Activated B cell treated with CpG ODN at 0.5 μM for 24 hours (primary cell): ENCODE data around the gene RNF146. TPM values are rescaled to one million over a fixed set of nuclear protein-coding genes. Genes with fewer than 3 reads are reported as not detected.

Experiments used
- ATAC-seq: fragments of 200-7000 bp; cut with Tn5 transposase; one replicate; pipeline ENCODE4 v1.10.0; 2021; ENCODE audit warnings: low read depth, mild to moderate bottlenecking, moderate library complexity
- CTCF ChIA-PET: fragments of 350-600 bp; sonication (Branson Sonifier 250); formaldehyde crosslinking; loops from one replicate; lab custom pipeline; 2021; ENCODE audit warnings: antibody characterized with exemption; lab: Charles Lee
- POLR2A ChIA-PET: fragments of 350-600 bp; sonication (Branson Sonifier 250); formaldehyde crosslinking; loops from one replicate; lab custom pipeline; 2021; ENCODE audit warnings: antibody characterized with exemption; lab: Charles Lee
- DNase-seq: peaks from one replicate; pipeline ENCODE4 v3.0.0; 2022
- H3K27ac Mint-ChIP-seq: one replicate; pipeline ENCODE4 v1.8.0; 2020; ENCODE audit warnings: mixed read lengths
- H3K27me3 Mint-ChIP-seq: one replicate; pipeline ENCODE4 v1.8.0; 2021; ENCODE audit warnings: mixed read lengths
- H3K36me3 Mint-ChIP-seq: one replicate; pipeline ENCODE4 v1.8.0; 2021; ENCODE audit warnings: low read depth, mixed read lengths
- H3K4me1 Mint-ChIP-seq: one replicate; pipeline ENCODE4 v1.8.0; 2021; ENCODE audit warnings: mixed read lengths
- H3K4me3 Mint-ChIP-seq: one replicate; pipeline ENCODE4 v1.8.0; 2020; ENCODE audit warnings: mild to moderate bottlenecking, mixed read lengths
- H3K9me3 Mint-ChIP-seq: one replicate; pipeline ENCODE4 v1.8.0; 2020; ENCODE audit warnings: mixed read lengths
- CTCF ChIP-seq: fragments of 200-600 bp; IDR thresholded peaks from one replicate; pipeline ENCODE4 v1.8.0; 2022; ENCODE audit warnings: antibody characterized with exemption, mild to moderate bottlenecking
- intact Hi-C: fragments of 100-400 bp; cut with micrococcal nuclease; formaldehyde crosslinking; loops from one replicate; pipeline ENCODE4 v1.15.1; 2024
- total RNA-seq: library from RNA; stranded (reverse); gene quantifications from 2 replicates; pipeline ENCODE4 v1.2.3, GENCODE V29; 2022

RNF146 gene
- total RNA-seq, 1 donor from 2014 or later, result 35.3 TPM

- ATAC-seq (no peak), DNase-seq (no peak)
- no peak overlapping the region for H3K4me3 Mint-ChIP-seq
- H3K9me3 Mint-ChIP-seq, result no peaks in the 10 kb centered on the region
- intact Hi-C loops, result no loop called here
- H3K4me1 Mint-ChIP-seq, result peaks cover 43% of the 10 kb centered on the region
- POLR2A ChIA-PET, result no interaction called here
- CTCF ChIA-PET, result no interaction called here
- H3K36me3 Mint-ChIP-seq, result peaks cover 21% of the 10 kb centered on the region
- H3K27me3 Mint-ChIP-seq, result no peaks in the 10 kb centered on the region
- no peak for TF ChIP-seq CTCF
- no peak overlapping the region for H3K27ac Mint-ChIP-seq
These were observed 5.9 kb downstream of the RNF146 start for GRCh38 chr6:127272576-127272975.

- ATAC-seq (no peak), DNase-seq (no peak)
- Mint-ChIP-seq H3K27ac (no peak overlapping the region), H3K36me3 (peaks cover 19% of the 10 kb centered on the region), H3K4me3 (no peak overlapping the region), H3K27me3 (no peaks in the 10 kb centered on the region), H3K4me1 (peaks cover 34% of the 10 kb centered on the region), H3K9me3 (no peaks in the 10 kb centered on the region)
- ChIA-PET POLR2A (no interaction called here), CTCF (no interaction called here)
- no peak for TF ChIP-seq CTCF
- intact Hi-C loops, result no loop called here
These were observed 6.8 kb downstream of the RNF146 start for GRCh38 chr6:127273499-127273898.

GRCh38 chr6:127276331-127276730 is 9.7 kb downstream of the RNF146 start:
- intact Hi-C loops, result no loop called here
- peaks cover 21% of the 10 kb centered on the region for H3K36me3 Mint-ChIP-seq
- no peak overlapping the region for H3K4me3 Mint-ChIP-seq
- no peaks in the 10 kb centered on the region for H3K27me3 Mint-ChIP-seq
- POLR2A ChIA-PET, result no interaction called here
- no peak for ATAC-seq
- peaks cover 24% of the 10 kb centered on the region for H3K4me1 Mint-ChIP-seq
- H3K27ac Mint-ChIP-seq, result no peak overlapping the region
- no peaks in the 10 kb centered on the region for H3K9me3 Mint-ChIP-seq
- CTCF ChIA-PET, result interaction anchor here (2.3 kb wide), 1 partner anchor 10 kb away, joined by 12 read pairs; the partner anchor contains the start of gene RNF146
- no peak for DNase-seq
- no peak for TF ChIP-seq CTCF

GRCh38 chr6:127277878-127278843 is 11.5 kb downstream of the RNF146 start:
- no peak for TF ChIP-seq CTCF
- POLR2A ChIA-PET, result interaction anchor here (1.6 kb wide), 1 partner anchor 11 kb away, joined by 6 read pairs; the partner anchor contains the start of gene RNF146
- DNase-seq (no peak), ATAC-seq (no peak)
- intact Hi-C loops, result no loop called here
- Mint-ChIP-seq H3K27ac (no peak overlapping the region), H3K36me3 (peaks cover 27% of the 10 kb centered on the region), H3K9me3 (no peaks in the 10 kb centered on the region), H3K4me1 (peaks cover 12% of the 10 kb centered on the region), H3K4me3 (no peak overlapping the region), H3K27me3 (no peaks in the 10 kb centered on the region)
- CTCF ChIA-PET, result interaction anchor here (1.3 kb wide), 1 partner anchor 11 kb away, joined by 3 read pairs; the partner anchor contains the start of gene RNF146

- ATAC-seq, result no peak
- CTCF ChIA-PET, result interaction anchor here (1.3 kb wide), 1 partner anchor 13 kb away, joined by 3 read pairs; the partner anchor contains the start of gene RNF146
These were observed 13.2 kb downstream of the RNF146 start for GRCh38 chr6:127279815-127280214.

More at GRCh38 chr6:127279815-127280214, 13.2 kb downstream of the RNF146 start:
- H3K27ac Mint-ChIP-seq, result no peak overlapping the region
- H3K27me3 Mint-ChIP-seq, result no peaks in the 10 kb centered on the region
- H3K36me3 Mint-ChIP-seq, result peaks cover 33% of the 10 kb centered on the region
- intact Hi-C loops, result loop anchor here (1.0 kb wide), 1 partner anchor 11 kb away; no protein-coding TSS in a partner anchor
- H3K9me3 Mint-ChIP-seq, result no peaks in the 10 kb centered on the region
- DNase-seq, result no peak
- POLR2A ChIA-PET, result interaction anchor here (1.6 kb wide), 1 partner anchor 13 kb away, joined by 6 read pairs; the partner anchor contains the start of gene RNF146
- no peak for TF ChIP-seq CTCF
- H3K4me3 Mint-ChIP-seq, result no peak overlapping the region
- H3K4me1 Mint-ChIP-seq, result peaks cover 10% of the 10 kb centered on the region
